CD4-positive, alpha-beta T cell (primary cell): Measurements from ENCODE around the gene SAMD9. TPM values are rescaled to one million over a fixed set of nuclear protein-coding genes. Genes with fewer than 3 reads are reported as not detected.

ENCODE experiments used
- ATAC-seq: fragments of 200-7000 bp; cut with Tn5 transposase; one replicate; pipeline ENCODE4 v1.10.0; 2022; ENCODE audit warnings: mild to moderate bottlenecking; ENCODE audit not compliant: poor library complexity
- CTCF ChIA-PET: fragments of 350-600 bp; sonication (Branson Sonifier 250); formaldehyde crosslinking; loops from one replicate; lab custom pipeline; 2021; ENCODE audit warnings: antibody characterized with exemption, inconsistent platforms; lab: Charles Lee
- POLR2A ChIA-PET: fragments of 350-600 bp; sonication (Branson Sonifier 250); formaldehyde crosslinking; loops from one replicate; lab custom pipeline; 2021; ENCODE audit warnings: antibody characterized with exemption, inconsistent platforms; lab: Charles Lee
- DNase-seq, 14 experiments: peaks; one replicate each; pipeline ENCODE4 v3.0.0-alpha.2; 2013 to 2020; ENCODE audit warnings: mixed read lengths in 2 of 14
- H3K27ac ChIP-seq, 2 donors: one replicate each; pipeline versions ENCODE4 v1.5.1 to v1.7.0; 2013; ENCODE audit warnings: low read length in 2 of 2, low read depth in 1 of 2, mild to moderate bottlenecking in 1 of 2
- H3K27me3 ChIP-seq, 2 experiments: 1 replicate in 1 of 2; 2 replicates in 1 of 2; pipeline versions ENCODE4 v1.6.1 to v1.7.0; 2013; ENCODE audit warnings: low read length in 2 of 2, control low read depth in 1 of 2, mild to moderate bottlenecking in 1 of 2, moderate library complexity in 1 of 2; ENCODE audit not compliant: insufficient read depth in 2 of 2, control insufficient read depth in 1 of 2
- H3K36me3 ChIP-seq: one replicate; pipeline ENCODE4 v1.6.1; 2013; ENCODE audit warnings: low read length, control low read depth; ENCODE audit not compliant: insufficient read depth
- H3K4me1 ChIP-seq: one replicate; pipeline ENCODE4 v1.6.1; 2013; ENCODE audit warnings: low read length, control low read depth; ENCODE audit not compliant: insufficient read depth
- H3K4me3 ChIP-seq: one replicate; pipeline ENCODE4 v1.5.1; 2013; ENCODE audit warnings: mild to moderate bottlenecking, low read length, moderate library complexity
- H3K9me3 ChIP-seq, 2 experiments: 1 replicate in 1 of 2; 2 replicates in 1 of 2; pipeline versions ENCODE4 v1.6.1 to v1.7.0; 2013; ENCODE audit warnings: low read length in 2 of 2, mild to moderate bottlenecking in 2 of 2, control low read depth in 1 of 2, moderate library complexity in 1 of 2; ENCODE audit not compliant: control insufficient read depth in 1 of 2, insufficient read depth in 1 of 2
- H3K27ac Mint-ChIP-seq: one replicate; pipeline ENCODE4 v1.8.0; 2020; ENCODE audit warnings: mixed read lengths
- H3K27me3 Mint-ChIP-seq: one replicate; pipeline ENCODE4 v1.8.0; 2021; ENCODE audit warnings: mixed read lengths
- H3K36me3 Mint-ChIP-seq: one replicate; pipeline ENCODE4 v1.8.0; 2021; ENCODE audit warnings: low read depth, mixed read lengths
- H3K4me1 Mint-ChIP-seq: one replicate; pipeline ENCODE4 v1.8.0; 2021; ENCODE audit warnings: low read depth, mixed read lengths
- H3K4me3 Mint-ChIP-seq: one replicate; pipeline ENCODE4 v1.8.0; 2020; ENCODE audit warnings: mild to moderate bottlenecking, mixed read lengths
- H3K9me3 Mint-ChIP-seq: one replicate; pipeline ENCODE4 v1.8.0; 2020; ENCODE audit warnings: mixed read lengths
- CTCF ChIP-seq: fragments of 200-600 bp; IDR thresholded peaks from one replicate; pipeline ENCODE4 v1.8.0; 2022; ENCODE audit warnings: antibody characterized with exemption, mild to moderate bottlenecking
- intact Hi-C, 2 experiments: fragments of 100-400 bp; cut with DNase I in 1 of 2; cut with micrococcal nuclease in 1 of 2; formaldehyde crosslinking; loops; one replicate each; pipeline versions ENCODE4 v1.15.1 to v1.9.0; 2023 to 2025; cut with DNase I, micrococcal nuclease
- polyA plus RNA-seq, 2 donors: library from polyadenylated mRNA; unstranded; fragments of 120-200 nt; gene quantifications; one replicate each; pipeline ENCODE4 v1.2.1, GENCODE V29; 2013
- total RNA-seq, 174 experiments: library from RNA in 2 of 174; stranded (reverse) in 2 of 174; gene quantifications; one replicate each; pipeline ENCODE4 v1.2.3 and lab custom pipeline; 2021 to 2026

The SAMD9 gene
- 10 to 100 TPM; 19.1 to 21.5 TPM for total RNA-seq
- 36.9 TPM for polyA plus RNA-seq (2013, experiment 1 of 2)
- 32.7 TPM for polyA plus RNA-seq (2013, experiment 2 of 2)
- total RNA-seq (lab: John Stamatoyannopoulos, UW), result 6.5 to 822 (median 226) reads per million in 172 experiments

- peaks cover 21% of the 10 kb centered on the region for H3K4me1 ChIP-seq
- peaks cover 0 to 5% of the 10 kb centered on the region in 2 experiments for H3K9me3 ChIP-seq
- ChIA-PET POLR2A (interaction anchor here (0.6 to 3.2 kb wide), 20 partner anchors 9 to 1177 kb away, joined by 3 to 25 read pairs (median 4); partner anchors contain the start of genes AKAP9, CYP51A1, FAM133B and GATAD1), CTCF (interaction anchor here (1.1 to 1.4 kb wide), 5 partner anchors 12 to 590 kb away, joined by 3 to 5 read pairs (median 3); partner anchors contain the start of genes PEX1 and RBM48)
- Mint-ChIP-seq H3K9me3 (peaks cover 9% of the 10 kb centered on the region), H3K27ac (peak within 1 kb of the TSS; percentile 78), H3K36me3 (peaks cover 71% of the 10 kb centered on the region), H3K4me3 (peak within 1 kb of the TSS; percentile 86), H3K27me3 (no peaks in the 10 kb centered on the region), H3K4me1 (peaks cover 53% of the 10 kb centered on the region)
- H3K27ac ChIP-seq, result peak within 1 kb of the TSS; percentile 55 to 82
- H3K36me3 ChIP-seq, result peaks cover 17% of the 10 kb centered on the region
- DNase-seq, result peak in 13 of 14 experiments; percentile 9 to 93 (median 44)
- H3K4me3 ChIP-seq, result peak within 1 kb of the TSS; percentile 64
- TF ChIP-seq CTCF, result no peak
- peak; percentile 99 for ATAC-seq
- intact Hi-C loops, result loop anchor here (1.0 to 10.0 kb wide), 7 partner anchors 31 to 887 kb away; partner anchors contain the start of genes VPS50 (in 2 of the 2), BET1 (in 1 of the 2), FAM133B (in 1 of the 2) and PEX1 (in 1 of the 2)
- H3K27me3 ChIP-seq, result no peaks in the 10 kb centered on the region
Measured at GRCh38 chr7:93117852-93118530, at the start of gene SAMD9. Gene SAMD9 (minus strand): TSS chr7:93117979. CDS start chr7:93106097, 11,882 bp downstream.

- H3K27me3 ChIP-seq, result no peaks in the 10 kb centered on the region
- peaks cover 11% of the 10 kb centered on the region for H3K4me1 Mint-ChIP-seq
- intact Hi-C loops, result no loop called here
- TF ChIP-seq CTCF, result no peak
- CTCF ChIA-PET, result no interaction called here
- no peaks in the 10 kb centered on the region for H3K36me3 ChIP-seq
- ATAC-seq (peak; percentile 34), DNase-seq (peak in 3 of 14 experiments; percentile 41 to 66 (median 51))
- peaks cover 10% of the 10 kb centered on the region for H3K9me3 Mint-ChIP-seq
- no peak overlapping the region for H3K27ac Mint-ChIP-seq
- POLR2A ChIA-PET, result no interaction called here
- H3K36me3 Mint-ChIP-seq, result no peaks in the 10 kb centered on the region
- no peak overlapping the region for H3K4me3 ChIP-seq
- no peaks in the 10 kb centered on the region for H3K4me1 ChIP-seq
- no peak overlapping the region for H3K4me3 Mint-ChIP-seq
- peaks cover 0 to 16% of the 10 kb centered on the region in 2 experiments for H3K9me3 ChIP-seq
- H3K27me3 Mint-ChIP-seq, result no peaks in the 10 kb centered on the region
- H3K27ac ChIP-seq, result peak overlapping the region in 1 of 2 donors; percentile 35
Measured at GRCh38 chr7:93165447-93165846, 47.7 kb upstream of the SAMD9 start.

GRCh38 chr7:93164766-93165165 lies 47.0 kb upstream of the SAMD9 start:
- intact Hi-C loops, result no loop called here
- H3K36me3 ChIP-seq, result no peaks in the 10 kb centered on the region
- H3K27ac Mint-ChIP-seq, result no peak overlapping the region
- H3K27me3 ChIP-seq, result no peaks in the 10 kb centered on the region
- ChIA-PET POLR2A (no interaction called here), CTCF (no interaction called here)
- H3K9me3 ChIP-seq, result peaks cover 0 to 10% of the 10 kb centered on the region in 2 experiments
- no peak for DNase-seq
- TF ChIP-seq CTCF, result no peak
- H3K4me1 ChIP-seq, result no peaks in the 10 kb centered on the region
- ATAC-seq, result no peak
- no peak overlapping the region for H3K4me3 Mint-ChIP-seq
- H3K36me3 Mint-ChIP-seq, result no peaks in the 10 kb centered on the region
- H3K27ac ChIP-seq, result no peak overlapping the region
- no peaks in the 10 kb centered on the region for H3K27me3 Mint-ChIP-seq
- H3K4me3 ChIP-seq, result no peak overlapping the region
- peaks cover 10% of the 10 kb centered on the region for H3K9me3 Mint-ChIP-seq
- peaks cover 11% of the 10 kb centered on the region for H3K4me1 Mint-ChIP-seq
